HG02943 (cell line): ENCODE measurements around the gene NINJ2.

Experiments
- ATAC-seq: cut with Tn5 transposase; IDR thresholded peaks from one replicate; pipeline ENCODE4 v1.9.1; 2021; ENCODE audit warnings: mild to moderate bottlenecking, low read depth, moderate library complexity; ENCODE audit not compliant: unreplicated experiment

Gene NINJ2

DNA sequence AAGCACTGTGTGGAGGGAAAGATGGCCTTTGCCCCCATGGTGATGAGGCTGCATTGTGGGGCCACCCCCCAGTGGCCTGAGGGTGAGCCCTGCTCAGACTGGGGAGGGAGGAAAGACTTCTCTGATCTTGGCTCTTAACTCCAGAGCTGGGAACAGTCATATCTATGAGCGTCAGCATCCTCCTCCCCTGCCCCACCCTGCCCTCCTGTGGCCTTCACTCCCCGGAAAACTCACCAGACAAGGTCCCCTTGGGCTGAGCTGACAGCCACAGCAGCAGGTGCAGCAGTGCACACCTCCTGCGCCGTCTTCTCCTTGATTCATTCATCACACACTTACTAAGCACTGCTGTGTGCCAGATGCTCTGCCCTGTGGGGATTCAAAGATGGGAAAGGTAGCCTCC lies 104.7 kb downstream of the NINJ2 start:
- ATAC-seq: no peak

DNA sequence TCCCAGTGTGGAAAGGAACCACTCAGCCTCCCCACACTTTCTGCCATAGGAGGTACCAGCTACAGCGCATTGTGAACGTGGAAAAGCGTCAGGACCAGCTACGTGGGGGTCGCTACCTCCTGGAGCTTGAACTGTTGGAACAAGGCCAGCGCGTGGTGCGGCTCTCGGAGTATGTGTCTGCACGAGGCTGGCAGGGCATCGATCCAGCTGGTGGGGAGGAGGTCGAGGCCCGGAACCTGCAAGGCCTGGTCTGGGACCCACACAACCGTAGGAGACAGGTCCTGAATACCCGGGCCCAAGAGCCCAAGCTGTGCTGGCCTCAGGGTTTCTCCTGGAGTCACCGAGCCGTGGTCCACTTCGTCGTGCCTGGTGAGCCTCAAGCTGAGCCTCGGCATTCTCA lies 106.7 kb downstream of the NINJ2 start:
- ATAC-seq: no peak

DNA sequence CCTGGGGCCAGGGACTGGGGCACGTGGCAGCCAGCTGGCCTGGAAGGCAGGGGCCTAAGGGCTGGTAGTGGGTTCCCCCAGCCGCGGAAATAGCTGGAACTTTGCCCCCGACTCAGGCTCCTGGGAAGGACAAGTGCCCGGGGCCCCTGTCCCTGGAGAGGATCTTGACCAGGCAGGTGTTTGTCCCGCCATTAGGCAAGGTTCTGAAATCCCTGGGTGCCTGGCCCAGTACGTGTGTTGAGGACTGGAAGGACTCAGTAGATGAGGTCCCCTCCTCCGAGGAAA lies 109.3 kb downstream of the NINJ2 start:
- no peak for ATAC-seq

DNA sequence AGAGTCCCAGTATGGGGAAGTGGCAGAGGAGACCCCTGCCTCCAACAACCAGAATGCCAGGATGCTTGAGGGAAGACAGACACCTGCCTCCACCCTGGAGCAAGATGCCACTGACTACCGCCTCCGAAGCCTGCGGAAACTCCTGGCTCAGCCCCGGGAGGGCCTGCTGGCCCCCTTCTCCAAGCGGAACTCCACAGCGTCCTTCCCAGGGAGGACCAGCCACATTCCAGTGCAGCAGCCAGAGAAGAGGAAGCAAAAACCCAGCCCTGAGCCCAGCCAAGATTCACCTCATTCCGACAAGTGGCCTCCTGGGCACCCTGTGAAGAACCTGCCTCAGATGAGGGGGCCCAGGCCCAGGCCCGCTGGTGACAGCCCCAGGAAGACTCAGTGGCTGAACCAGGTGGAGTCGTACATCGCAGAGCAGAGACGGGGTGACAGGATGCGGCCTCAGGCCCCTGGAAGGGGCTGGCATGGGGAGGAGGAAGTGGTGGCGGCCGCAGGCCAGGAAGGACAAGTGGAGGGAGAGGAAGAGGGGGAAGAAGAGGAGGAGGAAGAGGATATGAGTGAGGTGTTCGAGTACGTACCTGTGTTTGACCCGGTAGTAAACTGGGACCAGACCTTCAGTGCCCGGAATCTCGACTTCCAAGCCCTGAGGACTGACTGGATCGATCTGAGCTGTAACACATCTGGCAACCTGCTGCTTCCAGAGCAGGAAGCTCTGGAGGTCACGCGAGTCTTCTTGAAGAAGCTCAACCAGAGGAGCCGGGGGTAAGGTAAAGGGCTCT lies 109.8 kb downstream of the NINJ2 start:
- ATAC-seq: no peak

DNA sequence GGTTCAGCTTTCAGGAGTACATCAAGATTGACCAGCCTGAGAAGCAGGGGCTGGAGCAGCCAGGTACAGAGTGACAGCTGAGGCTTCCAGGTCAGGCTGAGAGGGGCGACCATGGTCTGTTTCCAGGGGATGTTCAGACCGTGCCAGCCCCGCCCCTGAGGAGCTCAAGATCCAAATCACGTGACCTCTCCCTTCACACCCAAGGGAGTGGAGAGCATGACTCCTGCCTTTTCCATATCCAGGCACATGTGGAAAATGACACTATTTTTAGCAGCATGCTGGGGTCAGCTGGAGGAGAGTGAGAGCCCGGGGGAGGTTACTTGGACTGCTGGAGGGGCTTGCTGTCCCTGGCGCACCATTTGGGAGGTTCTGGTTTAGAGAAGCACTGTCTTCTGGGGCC lies 110.8 kb downstream of the NINJ2 start:
- ATAC-seq: no peak

DNA sequence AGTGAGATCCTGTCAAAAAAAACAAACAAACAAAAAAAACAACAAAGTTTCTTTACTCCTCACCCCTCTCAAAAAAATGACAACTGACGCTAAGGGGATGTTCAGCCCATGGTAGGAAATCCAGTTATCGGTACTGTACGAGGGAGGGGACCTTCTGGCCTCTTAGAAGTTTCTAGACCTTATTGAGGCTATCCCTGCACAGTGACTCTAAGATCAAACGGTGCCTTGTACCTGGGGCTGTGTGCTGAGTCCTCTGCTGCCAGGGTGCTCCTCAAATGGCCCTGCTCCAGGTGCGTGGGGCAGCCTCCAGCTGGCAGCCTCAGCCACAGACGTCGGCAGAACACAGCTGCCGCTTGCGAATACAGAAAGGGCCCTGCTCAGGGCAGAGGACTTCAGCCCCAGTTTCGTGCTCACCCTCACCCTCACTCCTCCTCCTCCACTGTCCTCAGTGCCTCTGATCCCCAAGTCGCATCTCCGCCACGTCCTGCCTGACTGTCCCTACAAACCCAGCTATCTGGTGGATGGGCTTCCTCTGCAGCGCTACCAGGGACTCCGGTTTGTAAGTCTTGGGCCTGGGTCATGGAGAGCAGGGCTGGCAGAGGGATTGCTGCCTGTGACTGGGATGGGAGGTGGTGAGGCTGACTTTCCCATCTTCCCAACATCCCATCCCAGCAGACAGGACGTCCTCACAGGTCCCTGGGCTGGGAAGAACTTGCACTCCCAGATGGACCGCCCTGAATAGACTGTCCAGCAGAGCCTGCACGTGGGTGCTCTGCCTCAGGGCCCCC lies 112.6 kb downstream of the NINJ2 start:
- no peak for ATAC-seq

DNA sequence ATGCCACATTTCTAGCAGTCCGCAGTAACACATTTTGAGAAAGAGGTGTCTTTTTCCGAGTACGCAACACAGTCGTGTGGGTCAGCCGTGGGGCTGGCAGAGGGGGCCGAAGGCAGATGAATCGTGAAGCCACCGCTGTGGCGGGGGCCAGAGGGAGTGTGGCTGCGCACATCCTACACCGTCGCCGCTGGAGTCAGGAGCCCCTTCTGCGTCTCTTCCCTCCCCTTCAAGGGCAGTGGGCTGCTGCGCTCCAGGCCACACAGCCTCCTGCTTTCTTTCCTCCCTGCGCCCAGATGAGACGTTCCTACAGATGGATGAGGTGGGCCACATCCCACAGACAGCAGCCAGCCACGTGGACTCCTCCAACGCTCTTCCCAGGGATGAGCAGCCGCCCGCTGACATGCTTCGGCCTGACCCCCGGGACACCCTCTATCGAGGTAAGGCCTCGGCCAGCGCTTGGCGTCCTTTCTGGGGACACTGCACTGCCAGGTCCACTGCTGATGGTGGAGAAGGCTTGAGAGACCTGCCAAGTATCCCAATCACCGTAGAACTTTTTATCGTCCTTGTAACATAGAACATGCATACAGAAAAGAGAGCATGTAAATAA lies 113.7 kb downstream of the NINJ2 start:
- ATAC-seq: no peak

DNA sequence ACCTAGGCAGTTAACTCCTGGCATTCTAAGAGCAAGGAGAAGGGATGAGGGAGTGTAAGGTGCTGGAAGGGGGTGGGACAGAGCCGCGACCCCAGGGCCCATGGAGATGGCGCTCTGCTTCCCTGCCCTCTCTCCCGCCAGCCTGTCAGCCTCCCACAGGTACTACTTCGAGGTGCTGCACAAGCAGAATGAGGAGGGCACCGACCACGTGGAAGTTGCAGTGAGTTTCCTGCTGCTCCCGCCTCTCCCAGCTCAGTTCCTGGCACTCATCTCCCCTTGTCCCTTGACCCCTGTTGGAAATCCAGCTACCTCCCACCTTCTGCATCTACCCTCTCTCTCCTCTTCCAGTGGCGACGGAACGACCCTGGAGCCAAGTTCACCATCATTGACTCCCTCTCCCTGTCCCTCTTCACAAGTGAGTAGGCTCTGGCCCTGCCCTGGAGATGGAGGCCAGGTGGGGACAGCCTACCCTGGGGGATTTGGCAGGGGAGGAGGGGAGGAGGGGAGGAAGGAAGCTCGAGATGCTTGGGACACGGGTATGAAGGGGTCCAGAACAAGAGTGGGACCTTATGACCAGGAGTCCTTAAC lies 115.3 kb downstream of the NINJ2 start:
- ATAC-seq: no peak

DNA sequence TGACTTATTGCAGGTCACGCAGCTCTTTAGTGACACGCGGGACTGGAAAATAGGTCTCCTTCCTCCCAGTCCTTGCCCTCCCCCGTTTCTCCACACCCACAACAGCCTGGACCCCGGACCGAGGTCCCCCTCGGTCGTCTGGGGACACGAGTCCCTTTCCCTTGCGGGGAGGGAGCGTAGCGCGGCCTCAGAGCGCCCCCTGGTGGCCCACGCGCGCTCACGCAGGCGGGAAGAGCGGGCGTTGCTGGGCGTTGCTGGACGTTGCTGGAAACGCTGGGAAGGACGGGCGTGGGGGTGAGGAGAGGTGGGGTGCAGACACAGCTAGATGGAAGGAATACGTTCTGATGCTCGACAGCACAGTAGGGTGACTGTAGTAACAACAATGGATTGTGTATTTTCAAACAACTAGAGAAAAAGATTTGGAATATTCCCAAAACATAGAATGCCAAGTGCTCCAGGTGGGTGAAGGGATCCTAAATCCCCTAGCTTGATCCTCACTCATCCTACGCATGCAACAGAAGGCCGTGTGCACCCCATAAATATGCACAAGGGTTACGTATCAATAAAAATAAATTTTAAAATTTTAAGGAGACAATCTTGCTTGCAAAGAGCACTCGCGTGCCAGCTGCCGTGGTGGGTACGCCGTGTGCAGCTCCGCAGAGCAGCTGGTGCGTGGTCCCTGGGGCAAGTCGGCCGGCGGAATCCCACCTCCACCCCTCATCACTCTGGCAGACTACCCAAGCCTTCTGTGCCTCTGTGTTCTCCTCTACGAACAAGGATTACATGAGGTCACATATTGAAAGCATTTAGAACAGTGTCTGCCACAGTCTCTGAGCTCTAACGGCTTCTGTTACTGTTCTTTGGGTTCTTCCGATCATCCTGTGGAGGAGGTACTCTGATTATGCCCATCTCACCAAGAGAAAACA lies 116.1 kb downstream of the NINJ2 start:
- no peak for ATAC-seq

DNA sequence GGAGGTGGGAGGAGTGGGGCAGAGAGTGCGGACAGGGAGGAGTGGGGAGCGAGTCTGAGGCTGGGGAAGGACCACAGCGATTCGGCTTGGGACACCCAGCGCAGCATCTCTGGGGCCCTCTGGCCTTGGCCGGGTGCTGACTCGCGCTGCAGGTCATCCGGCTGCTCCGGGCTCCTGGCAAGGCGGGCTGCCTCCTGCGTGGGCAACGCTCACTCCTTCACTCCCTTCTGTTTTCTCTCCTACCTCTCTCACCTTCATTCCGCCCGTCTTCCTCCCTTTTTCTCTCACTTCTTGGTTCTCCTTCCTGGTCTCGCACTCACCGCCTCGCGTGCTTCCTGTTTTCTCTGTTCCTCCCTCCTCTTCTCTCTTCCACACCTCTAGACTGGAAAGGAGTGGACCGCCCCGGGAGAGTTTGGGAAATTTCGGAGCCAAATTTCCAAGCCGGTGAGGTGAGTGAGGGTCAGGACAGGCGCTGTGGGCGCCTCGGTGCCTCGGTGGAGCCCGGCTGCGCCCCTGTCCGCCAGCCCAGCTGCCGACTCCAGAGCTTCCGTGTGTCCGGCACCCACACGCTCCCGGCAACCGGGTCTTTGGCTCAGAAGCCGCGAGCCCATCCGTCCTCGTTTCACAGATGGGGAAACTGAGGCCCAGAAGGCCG lies 116.9 kb downstream of the NINJ2 start:
- no peak for ATAC-seq

DNA sequence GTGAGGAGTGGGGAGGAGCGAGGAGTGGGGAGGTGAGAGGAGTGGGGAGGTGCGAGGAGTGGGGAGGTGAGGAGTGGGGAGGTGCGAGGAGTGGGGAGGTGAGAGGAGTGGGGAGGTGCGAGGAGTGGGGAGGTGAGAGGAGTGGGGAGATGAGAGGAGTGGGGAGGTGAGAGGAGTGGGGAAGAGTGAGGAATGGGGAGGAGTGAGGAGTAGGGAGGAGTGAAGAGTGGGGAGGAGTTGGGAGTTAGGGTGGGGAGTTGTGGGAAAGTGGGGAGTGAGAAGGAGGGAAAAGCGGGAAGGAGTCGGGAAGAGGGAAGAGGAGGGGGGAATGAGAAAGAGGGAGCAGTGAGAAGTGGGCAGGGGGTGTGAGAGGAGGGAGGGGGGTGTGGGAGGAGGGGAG lies 117.4 kb downstream of the NINJ2 start:
- no peak for ATAC-seq

DNA sequence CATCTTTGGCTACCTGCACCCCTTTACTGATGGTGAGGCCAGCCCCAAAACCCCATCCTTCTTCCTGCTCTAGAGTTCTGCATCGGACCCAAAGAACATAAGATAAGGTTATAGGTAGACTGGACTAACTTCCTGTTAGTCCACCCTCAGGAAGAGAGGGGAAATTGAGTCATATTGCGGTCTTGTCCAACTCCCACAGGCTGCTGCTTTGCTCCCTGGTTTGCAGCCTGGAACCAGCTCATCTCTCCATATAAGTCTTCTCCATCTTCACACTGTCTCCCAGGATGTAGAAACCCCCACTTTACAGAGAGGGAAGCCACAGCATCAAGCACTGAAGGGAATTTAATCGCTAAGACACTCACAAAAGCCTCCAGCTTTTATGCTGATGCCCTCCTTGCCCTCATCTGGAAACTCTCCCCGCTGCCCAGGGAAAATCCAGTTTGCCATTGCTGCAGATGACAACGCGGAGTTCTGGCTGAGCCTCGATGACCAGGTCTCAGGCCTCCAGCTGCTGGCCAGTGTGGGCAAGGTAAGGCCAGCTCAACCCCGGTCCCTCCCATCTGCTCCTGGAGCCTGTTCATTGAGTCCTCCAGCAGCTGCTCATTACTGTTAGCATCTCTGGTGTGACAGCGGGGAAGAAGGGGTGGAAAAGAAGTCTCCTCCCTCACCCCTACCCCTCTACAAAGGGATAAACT lies 118.2 kb downstream of the NINJ2 start:
- ATAC-seq: no peak

DNA sequence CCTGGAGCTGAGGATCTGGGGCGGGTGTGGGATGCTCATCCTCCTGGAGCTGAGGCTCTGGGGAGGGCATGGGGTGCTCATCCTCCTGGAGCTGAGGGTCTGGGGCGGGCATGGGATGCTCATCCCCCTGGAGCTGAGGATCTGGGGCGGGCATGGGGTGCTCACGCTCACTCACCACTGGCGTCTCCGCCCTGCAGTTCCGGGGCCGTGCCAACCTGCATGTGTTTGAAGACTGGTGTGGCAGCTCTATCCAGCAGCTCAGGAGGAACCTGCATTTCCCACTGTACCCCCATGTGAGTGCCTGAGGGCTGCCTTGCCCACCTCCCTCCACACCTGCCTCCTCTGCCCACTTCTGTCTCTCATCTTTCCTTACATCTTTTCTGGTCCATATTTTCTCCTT lies 119.1 kb downstream of the NINJ2 start:
- no peak for ATAC-seq

DNA sequence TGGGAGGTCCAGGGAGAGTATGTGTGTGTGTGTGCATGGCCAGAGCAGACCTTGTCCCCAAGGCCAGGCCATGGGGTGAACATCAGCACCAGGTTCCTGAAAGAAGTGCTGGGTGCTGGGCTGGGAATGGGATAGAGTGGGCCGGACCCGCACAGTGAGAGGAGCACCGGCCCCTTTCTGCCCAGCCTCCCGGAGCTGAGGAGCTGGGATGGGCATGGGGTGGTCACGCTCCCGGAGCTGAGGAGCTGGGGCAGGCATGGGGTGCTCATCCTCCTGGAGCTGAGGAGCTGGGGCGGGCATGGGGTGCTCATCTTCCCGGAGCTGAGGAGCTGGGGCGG lies 120.2 kb downstream of the NINJ2 start:
- no peak for ATAC-seq

DNA sequence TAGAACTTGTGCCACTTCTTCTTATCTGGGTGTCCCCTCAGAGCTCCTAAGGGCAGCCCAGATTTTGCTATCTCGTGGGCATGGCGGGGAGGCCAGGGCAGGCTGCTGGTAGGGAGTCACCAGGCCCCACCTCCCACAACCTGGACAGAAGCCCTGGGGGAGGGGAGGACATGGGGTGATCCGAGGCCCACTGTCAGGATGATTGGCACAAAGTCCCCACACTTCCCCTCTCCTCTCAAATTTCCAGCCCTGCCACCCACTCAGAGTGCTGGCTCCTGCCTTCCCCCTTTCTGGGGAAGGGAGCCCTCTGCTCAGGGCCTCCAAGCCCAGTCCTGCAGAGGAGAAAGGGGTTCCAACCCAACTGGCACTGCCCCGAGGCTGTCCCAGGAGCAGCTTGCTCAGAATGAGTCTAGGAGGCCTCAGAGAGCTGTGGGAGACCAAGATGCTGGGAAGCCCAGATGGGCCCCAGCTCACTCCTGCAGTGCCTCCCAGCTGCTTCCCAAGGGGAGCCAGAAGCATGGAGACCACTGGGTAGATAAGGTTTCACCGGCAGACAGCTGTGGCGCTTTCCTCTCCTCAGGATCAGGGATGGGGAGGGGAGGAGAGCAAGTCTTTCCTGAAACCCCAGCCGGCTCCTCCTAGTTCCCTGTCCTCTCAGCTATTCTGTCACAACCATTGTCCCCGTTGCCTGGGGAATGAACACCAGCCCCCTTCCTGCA lies 120.7 kb downstream of the NINJ2 start:
- ATAC-seq: no peak

DNA sequence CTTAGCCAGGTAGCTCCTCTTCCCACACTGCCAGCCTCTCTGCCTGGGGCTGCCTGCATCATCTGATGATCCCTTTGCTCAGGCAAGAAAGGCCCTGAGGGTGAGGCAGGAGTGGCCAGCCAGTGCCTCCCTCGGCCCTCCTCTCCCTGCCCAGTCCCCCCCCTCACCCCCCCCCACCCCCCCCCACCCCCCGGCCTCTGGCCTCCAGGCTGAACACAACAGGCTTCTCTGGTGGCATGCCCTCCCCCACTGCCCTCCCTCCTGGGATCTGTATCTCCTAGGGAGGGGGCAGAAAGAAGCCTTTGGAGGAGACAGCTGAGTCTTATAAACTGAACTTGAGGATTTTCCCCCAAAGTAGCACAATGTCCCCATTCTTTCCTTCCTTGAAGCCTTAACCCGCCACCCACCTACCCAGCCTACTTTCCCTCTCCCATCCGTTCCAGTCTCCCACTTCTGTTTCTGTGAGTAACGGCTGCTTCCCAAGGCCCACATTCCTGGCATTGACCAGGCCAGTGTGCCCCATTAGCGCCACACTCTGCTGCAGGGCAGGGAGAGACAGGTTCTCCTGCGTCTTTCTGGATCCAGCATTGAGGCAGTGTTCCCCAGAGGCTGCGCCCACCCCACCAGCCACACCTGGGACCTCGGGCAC lies 121.4 kb downstream of the NINJ2 start:
- ATAC-seq: no peak

DNA sequence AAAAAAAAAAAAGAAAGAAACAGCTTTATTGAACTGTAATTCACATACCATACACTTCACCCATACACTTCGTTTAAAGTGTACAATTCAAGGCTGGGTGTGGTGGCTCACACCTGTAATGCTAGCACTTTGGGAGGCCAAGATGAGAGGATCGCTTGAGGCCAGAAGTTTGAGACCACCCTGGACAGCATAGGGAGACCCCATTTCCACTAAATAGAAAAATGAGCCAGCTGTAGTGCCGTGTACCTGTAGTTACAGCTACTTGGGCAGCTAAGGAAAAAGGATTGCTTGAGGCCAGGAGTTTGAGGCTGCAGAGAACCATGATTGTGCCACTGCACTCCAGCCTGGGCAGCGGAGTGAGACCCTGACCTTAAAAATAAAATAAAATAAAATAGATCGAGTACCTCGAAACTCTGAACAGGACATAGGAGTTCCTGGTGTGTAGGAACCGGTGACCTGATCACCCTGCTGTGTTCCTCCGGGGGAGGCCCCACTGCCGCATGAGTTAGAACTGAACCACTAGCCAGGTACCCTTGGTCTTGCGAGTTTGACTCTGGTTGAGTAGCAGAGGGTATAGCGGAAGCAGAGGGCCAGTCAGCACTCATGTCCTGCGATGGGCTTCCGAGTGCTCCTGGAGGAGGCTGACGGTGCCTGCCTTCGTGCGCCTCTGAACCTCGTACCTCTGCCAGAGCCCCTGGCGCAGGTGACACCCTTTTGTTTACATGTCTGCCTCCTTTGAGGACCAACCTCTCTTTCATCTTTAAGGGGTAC lies 123.5 kb downstream of the NINJ2 start:
- no peak for ATAC-seq
